IMR-90 (cell line): ENCODE data around the gene MUCL3.

Source experiments
- CTCF ChIP-seq: conservative IDR thresholded peaks from 2 replicates; pipeline ENCODE4 v1.5.1; 2012; ENCODE audit warnings: mild to moderate bottlenecking, low read depth, low read length, improper control_type of control experiment
- FOS ChIP-seq: fragments of 150-350 bp; IDR thresholded peaks from 2 replicates; pipeline ENCODE4 v1.6.1; 2016; ENCODE audit warnings: low read depth, low read length
- POLR2A ChIP-seq: IDR thresholded peaks from 2 replicates; pipeline ENCODE4 v1.6.1; 2012; ENCODE audit warnings: mild to moderate bottlenecking, low read depth, low read length
- SMC3 ChIP-seq: fragments of 150-350 bp; IDR thresholded peaks from 2 replicates; pipeline ENCODE4 v1.6.1; 2016; ENCODE audit warnings: low read depth, mild to moderate bottlenecking, antibody characterized with exemption, low read length, moderate library complexity

- TF ChIP-seq POLR2A (no peak), CTCF (no peak), FOS (no peak), SMC3 (no peak)
Measured at GRCh38 chr6:30926644-30927043, 14.1 kb upstream of the MUCL3 start.
